MM.1S (cell line): ENCODE measurements around the gene SH3PXD2A.

Experiments used
- DNase-seq: peaks from one replicate; pipeline ENCODE4 v3.0.0-alpha.2; 2015
- H2AFZ ChIP-seq: fragments of 300-600 bp; sonication (generic); 2 replicates; pipeline ENCODE4 v1.6.0; 2016; ENCODE audit warnings: antibody characterized with exemption, low read length
- H3F3A ChIP-seq: fragments of 300-600 bp; sonication (generic); 2 replicates; pipeline ENCODE4 v1.6.1; 2016; ENCODE audit warnings: mild to moderate bottlenecking, antibody characterized with exemption, low read length, moderate library complexity, mixed read lengths; ENCODE audit not compliant: insufficient read depth
- H3K27ac ChIP-seq: fragments of 300-600 bp; sonication (generic); 2 replicates; pipeline ENCODE4 v1.5.1; 2016; ENCODE audit warnings: mild to moderate bottlenecking, low read length
- H3K27me3 ChIP-seq: fragments of 300-600 bp; sonication (generic); replicated peaks from 2 replicates; pipeline ENCODE4 v1.6.0; 2016; ENCODE audit warnings: low read length; ENCODE audit not compliant: insufficient read depth
- H3K36me3 ChIP-seq: fragments of 300-600 bp; sonication (generic); replicated peaks from 2 replicates; pipeline ENCODE4 v1.6.1; 2016; ENCODE audit warnings: mild to moderate bottlenecking, low read length, mixed read lengths; ENCODE audit not compliant: insufficient read depth
- H3K4me1 ChIP-seq: fragments of 300-600 bp; sonication (generic); 2 replicates; pipeline ENCODE4 v1.6.1; 2016; ENCODE audit warnings: low read length, mixed read lengths
- H3K4me2 ChIP-seq: fragments of 300-600 bp; sonication (generic); 2 replicates; pipeline ENCODE4 v1.6.0; 2016; ENCODE audit warnings: low read depth, low read length
- H3K4me3 ChIP-seq: fragments of 300-600 bp; sonication (generic); 2 replicates; pipeline ENCODE4 v1.5.1; 2016; ENCODE audit warnings: low read length, mixed read lengths
- H3K79me2 ChIP-seq: fragments of 300-600 bp; sonication (generic); 2 replicates; pipeline ENCODE4 v1.6.1; 2016; ENCODE audit warnings: mixed run types, low read length, mixed read lengths
- H3K9ac ChIP-seq: fragments of 300-600 bp; sonication (generic); 2 replicates; pipeline ENCODE4 v1.6.1; 2016; ENCODE audit warnings: low read length, mixed read lengths
- H3K9me2 ChIP-seq: fragments of 300-600 bp; sonication (generic); replicated peaks from 2 replicates; pipeline ENCODE4 v1.6.1; 2016; ENCODE audit warnings: mild to moderate bottlenecking, low read length, mixed read lengths; ENCODE audit not compliant: insufficient read depth
- H3K9me3 ChIP-seq: fragments of 300-600 bp; sonication (generic); replicated peaks from 2 replicates; pipeline ENCODE4 v1.6.1; 2016; ENCODE audit warnings: mild to moderate bottlenecking, low read length, mixed read lengths; ENCODE audit not compliant: insufficient read depth
- H4K20me1 ChIP-seq: fragments of 300-600 bp; sonication (generic); 2 replicates; pipeline ENCODE4 v1.6.1; 2016; ENCODE audit warnings: mild to moderate bottlenecking, low read length, moderate library complexity, mixed read lengths; ENCODE audit not compliant: insufficient read depth
- CTCF ChIP-seq: fragments of 300-600 bp; sonication (generic); IDR thresholded peaks from 2 replicates; pipeline ENCODE4 v1.5.1; 2016; ENCODE audit warnings: antibody characterized with exemption, low read length, mixed read lengths
- EZH2 ChIP-seq: fragments of 300-600 bp; sonication (generic); optimal IDR thresholded peaks from 2 replicates; pipeline ENCODE3; 2017; ENCODE audit warnings: low read depth, mild to moderate bottlenecking, antibody characterized with exemption, low read length, mixed read lengths
- EZH2phosphoT487 ChIP-seq: fragments of 300-600 bp; sonication (generic); IDR thresholded peaks from 2 replicates; pipeline ENCODE4 v1.6.1; 2018; ENCODE audit warnings: antibody characterized with exemption, low read length

The SH3PXD2A gene

GRCh38 chr10:103562383-103562782 is 293.0 kb downstream of the SH3PXD2A start:
- no peak for DNase-seq
- Histone ChIP-seq H2AFZ (no peak overlapping the region), H3K9ac (no peak overlapping the region), H3K27me3 (no peaks in the 10 kb centered on the region), H3K9me3 (no peaks in the 10 kb centered on the region), H3F3A (no peaks in the 10 kb centered on the region), H3K4me3 (no peak overlapping the region), H3K9me2 (no peaks in the 10 kb centered on the region), H3K36me3 (no peaks in the 10 kb centered on the region), H3K4me1 (no peaks in the 10 kb centered on the region), H3K4me2 (no peak overlapping the region), H4K20me1 (no peaks in the 10 kb centered on the region), H3K79me2 (no peaks in the 10 kb centered on the region), H3K27ac (no peak overlapping the region)
- TF ChIP-seq CTCF, result no peak
- TF ChIP-seq EZH2, result no peak
- no peak for TF ChIP-seq EZH2phosphoT487

GRCh38 chr10:103560886-103561285 is 294.5 kb downstream of the SH3PXD2A start:
- Histone ChIP-seq H4K20me1 (no peaks in the 10 kb centered on the region), H3K27ac (no peak overlapping the region), H3K9me2 (no peaks in the 10 kb centered on the region), H2AFZ (no peak overlapping the region), H3F3A (no peaks in the 10 kb centered on the region), H3K4me2 (no peak overlapping the region), H3K4me1 (no peaks in the 10 kb centered on the region), H3K9ac (no peak overlapping the region), H3K27me3 (no peaks in the 10 kb centered on the region), H3K4me3 (no peak overlapping the region), H3K9me3 (no peaks in the 10 kb centered on the region), H3K79me2 (no peaks in the 10 kb centered on the region), H3K36me3 (no peaks in the 10 kb centered on the region)
- TF ChIP-seq EZH2phosphoT487, result no peak
- TF ChIP-seq EZH2, result no peak
- TF ChIP-seq CTCF, result no peak
- no peak for DNase-seq

DNA sequence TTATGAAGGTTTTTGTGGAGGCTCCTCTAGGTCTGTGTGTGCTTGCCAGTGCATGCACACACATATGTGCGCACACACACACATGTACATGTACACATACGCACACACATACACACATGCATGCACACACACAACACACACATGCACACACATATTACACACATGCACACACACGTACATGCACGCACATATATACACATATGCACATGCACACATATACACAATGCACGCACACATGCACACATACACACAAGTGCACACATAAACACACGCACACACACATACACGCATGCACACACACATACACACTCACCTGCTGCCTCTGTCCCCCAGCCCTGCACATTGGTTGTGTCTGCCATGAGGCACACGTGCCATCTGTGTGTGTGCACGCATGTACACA is 295.6 kb downstream of the SH3PXD2A start:
- Histone ChIP-seq H3K4me3 (no peak overlapping the region), H2AFZ (no peak overlapping the region), H3K27ac (no peak overlapping the region), H3K4me2 (no peak overlapping the region), H3K9ac (no peak overlapping the region), H3K9me2 (no peaks in the 10 kb centered on the region), H3K4me1 (0 out of 2 replicates have a peak, but pooled peaks cover under 1% of the 10 kb centered on the region), H3K79me2 (no peaks in the 10 kb centered on the region), H4K20me1 (no peaks in the 10 kb centered on the region), H3K36me3 (no peaks in the 10 kb centered on the region), H3F3A (no peaks in the 10 kb centered on the region), H3K27me3 (no peaks in the 10 kb centered on the region), H3K9me3 (no peaks in the 10 kb centered on the region)
- no peak for DNase-seq
- TF ChIP-seq CTCF, result no peak
- no peak for TF ChIP-seq EZH2
- no peak for TF ChIP-seq EZH2phosphoT487
